ENCODE measurements around the gene CYP19A1.

DNA sequence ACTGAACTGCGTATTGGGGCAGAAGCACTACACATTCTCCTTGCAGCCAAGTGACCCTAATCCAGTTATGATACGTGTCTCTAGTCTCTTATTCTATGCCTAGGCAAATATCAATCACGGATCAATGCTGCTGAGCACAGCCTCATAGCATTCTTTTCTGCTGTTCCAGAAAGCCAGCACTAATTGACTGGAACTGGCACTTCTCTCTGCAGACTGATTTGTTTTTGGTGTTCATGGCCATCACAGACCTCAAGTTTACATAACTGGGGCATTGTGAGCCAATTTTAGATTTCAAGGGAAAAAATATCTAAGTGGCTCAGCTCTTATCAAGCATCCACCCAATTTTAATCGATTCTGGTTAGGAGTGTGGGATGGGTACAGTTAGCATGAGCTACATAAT is 41.0 kb upstream of the CYP19A1 start:
- TF ChIP-seq, protein P1, sequence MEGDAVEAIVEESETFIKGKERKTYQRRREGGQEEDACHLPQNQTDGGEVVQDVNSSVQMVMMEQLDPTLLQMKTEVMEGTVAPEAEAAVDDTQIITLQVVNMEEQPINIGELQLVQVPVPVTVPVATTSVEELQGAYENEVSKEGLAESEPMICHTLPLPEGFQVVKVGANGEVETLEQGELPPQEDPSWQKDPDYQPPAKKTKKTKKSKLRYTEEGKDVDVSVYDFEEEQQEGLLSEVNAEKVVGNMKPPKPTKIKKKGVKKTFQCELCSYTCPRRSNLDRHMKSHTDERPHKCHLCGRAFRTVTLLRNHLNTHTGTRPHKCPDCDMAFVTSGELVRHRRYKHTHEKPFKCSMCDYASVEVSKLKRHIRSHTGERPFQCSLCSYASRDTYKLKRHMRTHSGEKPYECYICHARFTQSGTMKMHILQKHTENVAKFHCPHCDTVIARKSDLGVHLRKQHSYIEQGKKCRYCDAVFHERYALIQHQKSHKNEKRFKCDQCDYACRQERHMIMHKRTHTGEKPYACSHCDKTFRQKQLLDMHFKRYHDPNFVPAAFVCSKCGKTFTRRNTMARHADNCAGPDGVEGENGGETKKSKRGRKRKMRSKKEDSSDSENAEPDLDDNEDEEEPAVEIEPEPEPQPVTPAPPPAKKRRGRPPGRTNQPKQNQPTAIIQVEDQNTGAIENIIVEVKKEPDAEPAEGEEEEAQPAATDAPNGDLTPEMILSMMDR (IDR thresholded peaks at IDR 0.05) = no peak
- no peak for TF ChIP-seq EZH2 (IDR thresholded peaks at IDR 0.05; ENCODE audit: borderline replicate concordance, insufficient read depth, low read depth, low read length, poor library complexity, severe bottlenecking)
